WTC11 (cell line): ENCODE measurements around the gene DLGAP4. TPM values are rescaled to one million over a fixed set of nuclear protein-coding genes. Genes with fewer than 3 reads are reported as not detected.

Source experiments
- ATAC-seq: fragments of 200-7000 bp; cut with Tn5 transposase; 2 replicates; pipeline ENCODE4 v1.10.0; 2021; ENCODE audit warnings: mild to moderate bottlenecking, moderate library complexity
- CTCF ChIA-PET: fragments of 300-600 bp; sonication (Branson Sonifier 250); formaldehyde crosslinking; loops from one replicate; lab custom pipeline; 2021; ENCODE audit warnings: antibody characterized with exemption; lab: Charles Lee
- POLR2A ChIA-PET: fragments of 350-600 bp; sonication (Branson Sonifier 250); formaldehyde crosslinking; loops from one replicate; lab custom pipeline; 2021; ENCODE audit warnings: antibody characterized with exemption; lab: Charles Lee
- DNase-seq: peaks from one replicate; pipeline ENCODE4 v3.0.0; 2021; ENCODE audit warnings: low spot score
- H3K27ac Mint-ChIP-seq: 2 replicates; pipeline ENCODE4 v1.8.0; 2021; ENCODE audit warnings: mixed read lengths
- H3K27me3 Mint-ChIP-seq: 2 replicates; pipeline ENCODE4 v1.8.0; 2021; ENCODE audit warnings: low read depth, mild to moderate bottlenecking, moderate library complexity, mixed read lengths
- H3K36me3 Mint-ChIP-seq: 2 replicates; pipeline ENCODE4 v1.8.0; 2021; ENCODE audit warnings: mixed read lengths
- H3K4me1 Mint-ChIP-seq: 2 replicates; pipeline ENCODE4 v1.8.0; 2022; ENCODE audit warnings: mixed read lengths
- H3K4me3 Mint-ChIP-seq: 2 replicates; pipeline ENCODE4 v1.8.0; 2021; ENCODE audit warnings: mild to moderate bottlenecking, moderate library complexity, mixed read lengths
- H3K9me3 Mint-ChIP-seq: 2 replicates; pipeline ENCODE4 v1.8.0; 2021; ENCODE audit warnings: mixed read lengths
- FOXP1 ChIP-seq: sonication (generic); formaldehyde crosslinking; IDR thresholded peaks from 2 replicates; pipeline ENCODE4 v1.8.0; 2022; ENCODE audit warnings: missing genetic modification reagents, mild to moderate bottlenecking, moderate library complexity, borderline replicate concordance
- JUN ChIP-seq: sonication (generic); formaldehyde crosslinking; IDR thresholded peaks from 2 replicates; pipeline ENCODE4 v1.8.0; 2023; ENCODE audit warnings: mild to moderate bottlenecking, missing genetic modification reagents
- NFYB ChIP-seq: sonication (generic); formaldehyde crosslinking; conservative IDR thresholded peaks from 2 replicates; pipeline ENCODE4 v1.8.0; 2022; ENCODE audit warnings: low read depth, missing genetic modification reagents
- RELA ChIP-seq: sonication (generic); formaldehyde crosslinking; IDR thresholded peaks from 2 replicates; pipeline ENCODE4 v1.8.1; 2022; ENCODE audit warnings: missing genetic modification reagents, mild to moderate bottlenecking, borderline replicate concordance
- RORB ChIP-seq: fragments of 250-450 bp; sonication (Bioruptor Pico); IDR thresholded peaks from 2 replicates; pipeline ENCODE4 v1.9.0; 2021; ENCODE audit warnings: mild to moderate bottlenecking
- TEAD4 ChIP-seq: sonication (generic); formaldehyde crosslinking; IDR thresholded peaks from 2 replicates; pipeline ENCODE4 v1.8.0; 2022; ENCODE audit warnings: mild to moderate bottlenecking, missing genetic modification reagents
- TP53 ChIP-seq: sonication (generic); formaldehyde crosslinking; IDR thresholded peaks from 2 replicates; pipeline ENCODE4 v1.8.1; 2023; ENCODE audit warnings: mild to moderate bottlenecking, missing genetic modification reagents
- ZNF138 ChIP-seq: sonication (generic); formaldehyde crosslinking; conservative IDR thresholded peaks from 2 replicates; pipeline ENCODE4 v1.8.1; 2022; ENCODE audit warnings: mild to moderate bottlenecking, moderate library complexity, missing genetic modification reagents
- ZNF232 ChIP-seq: sonication (generic); formaldehyde crosslinking; IDR thresholded peaks from 2 replicates; pipeline ENCODE4 v1.8.0; 2022; ENCODE audit warnings: mild to moderate bottlenecking, missing genetic modification reagents
- ZNF396 ChIP-seq: fragments of 250-450 bp; sonication (Bioruptor Pico); IDR thresholded peaks from 2 replicates; pipeline ENCODE4 v1.8.0; 2021; ENCODE audit warnings: mild to moderate bottlenecking, moderate library complexity, borderline replicate concordance
- ZNF423 ChIP-seq: fragments of 250-450 bp; sonication (Bioruptor Pico); IDR thresholded peaks from 2 replicates; pipeline ENCODE4 v2.1.2; 2022; ENCODE audit warnings: mild to moderate bottlenecking, moderate library complexity
- ZNF671 ChIP-seq: fragments of 250-450 bp; sonication (Bioruptor Pico); IDR thresholded peaks from 2 replicates; pipeline ENCODE4 v1.8.0; 2021; ENCODE audit warnings: mild to moderate bottlenecking
- total RNA-seq: library from RNA; stranded (reverse); gene quantifications from 3 replicates; pipeline ENCODE4 v1.2.3, GENCODE V29; 2021
- TF ChIP-seq, protein P1 (sequence below): fragments of 250-450 bp; sonication (Bioruptor Pico); conservative IDR thresholded peaks from 2 replicates; pipeline ENCODE4 v1.9.0; 2021; ENCODE audit warnings: mild to moderate bottlenecking
- TF ChIP-seq, protein P2 (sequence below): sonication (generic); formaldehyde crosslinking; IDR thresholded peaks from 2 replicates; pipeline ENCODE4 v1.8.1; 2022; ENCODE audit warnings: mild to moderate bottlenecking, moderate library complexity, missing genetic modification reagents
- TF ChIP-seq, protein P3 (sequence below): fragments of 250-450 bp; sonication (Bioruptor Pico); IDR thresholded peaks from 2 replicates; pipeline ENCODE4 v1.9.0; 2021; ENCODE audit warnings: mild to moderate bottlenecking, borderline replicate concordance
- TF ChIP-seq, protein P4 (sequence below): fragments of 250-450 bp; sonication (Bioruptor Pico); IDR thresholded peaks from 2 replicates; pipeline ENCODE4 v2.1.2; 2022; ENCODE audit warnings: mild to moderate bottlenecking, moderate library complexity
- TF ChIP-seq, protein P5 (sequence below): sonication (generic); formaldehyde crosslinking; IDR thresholded peaks from 2 replicates; pipeline ENCODE4 v1.8.1; 2022; ENCODE audit warnings: low read depth, mild to moderate bottlenecking, moderate library complexity, missing genetic modification reagents, borderline replicate concordance
- TF ChIP-seq, protein P6 (sequence below): sonication (generic); formaldehyde crosslinking; IDR thresholded peaks from 2 replicates; pipeline ENCODE4 v1.8.0; 2022; ENCODE audit warnings: mild to moderate bottlenecking, missing genetic modification reagents
- TF ChIP-seq, protein P7 (sequence below): sonication (generic); formaldehyde crosslinking; IDR thresholded peaks from 2 replicates; pipeline ENCODE4 v1.8.0; 2022; ENCODE audit warnings: mild to moderate bottlenecking, missing genetic modification reagents

The DLGAP4 gene
- total RNA-seq, 1 experiment from 2014 or later = 52.6 TPM

DNA sequence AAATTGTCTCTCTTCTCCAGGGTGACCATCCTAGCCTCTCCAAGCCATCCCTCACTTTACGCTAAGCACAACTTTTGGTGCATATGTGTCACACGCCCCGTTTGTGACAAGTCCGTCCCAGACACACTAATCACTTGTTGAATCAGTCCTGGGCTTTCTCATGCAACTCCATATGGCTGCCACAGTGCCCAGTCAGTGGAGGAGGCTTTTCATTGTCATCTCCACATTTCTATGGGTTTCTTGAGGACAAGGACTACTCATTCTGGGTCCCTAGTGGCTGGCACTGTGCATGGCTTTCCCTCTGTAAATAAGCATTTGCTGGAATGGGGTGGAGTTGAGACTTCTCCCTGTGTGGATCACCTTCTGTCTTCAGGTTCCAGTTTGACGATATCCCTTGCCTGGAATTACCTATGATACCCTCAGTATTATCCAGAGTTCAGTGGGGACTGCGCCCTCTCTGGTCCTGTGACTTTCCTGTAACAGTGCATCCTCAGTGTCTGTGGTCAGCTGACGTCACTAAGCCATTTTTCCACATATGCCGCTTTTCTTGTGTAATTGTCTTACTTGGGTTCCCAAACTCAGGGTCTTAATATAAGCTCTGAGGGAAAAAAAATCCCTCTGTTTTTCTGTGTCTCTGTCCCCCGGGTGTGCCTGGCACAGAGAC, 175.4 kb downstream of the DLGAP4 start:
- no peaks in the 10 kb centered on the region for H3K27me3 Mint-ChIP-seq
- peak; percentile 47 for ATAC-seq
- TF ChIP-seq, protein P1, sequence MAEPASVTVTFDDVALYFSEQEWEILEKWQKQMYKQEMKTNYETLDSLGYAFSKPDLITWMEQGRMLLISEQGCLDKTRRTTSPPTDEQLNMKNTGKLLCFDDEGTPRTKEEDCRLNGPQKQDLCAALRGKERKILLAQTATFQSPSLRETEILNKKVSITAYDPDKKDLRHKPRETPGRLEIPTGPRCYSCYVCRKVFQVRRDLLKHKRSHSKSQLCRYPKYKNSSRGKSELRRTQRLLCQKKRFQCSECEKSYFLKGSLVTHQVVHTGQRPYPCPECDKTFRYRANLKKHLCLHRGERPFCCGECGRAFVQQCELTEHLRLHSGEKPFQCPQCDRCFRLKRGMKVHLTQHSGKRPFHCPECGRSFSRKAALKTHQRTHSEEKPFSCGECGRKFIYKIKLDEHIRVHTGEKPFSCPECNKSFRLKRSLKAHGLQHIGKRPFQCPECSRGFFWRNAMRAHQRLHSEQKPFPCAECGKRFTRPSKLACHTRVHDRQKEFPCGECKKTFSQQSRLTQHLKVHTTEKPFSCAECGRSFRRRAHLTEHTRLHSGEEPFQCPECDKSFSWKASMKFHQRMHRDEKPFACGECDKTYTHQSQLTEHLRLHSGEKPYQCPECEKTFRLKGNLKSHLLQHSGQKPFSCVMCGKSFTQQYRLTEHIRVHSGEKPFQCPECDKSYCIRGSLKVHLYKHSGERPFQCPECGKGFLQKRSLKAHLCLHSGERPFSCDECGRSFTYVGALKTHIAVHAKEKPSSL (CRISPR knock-in tag) = no peak
- TF ChIP-seq, protein P2, sequence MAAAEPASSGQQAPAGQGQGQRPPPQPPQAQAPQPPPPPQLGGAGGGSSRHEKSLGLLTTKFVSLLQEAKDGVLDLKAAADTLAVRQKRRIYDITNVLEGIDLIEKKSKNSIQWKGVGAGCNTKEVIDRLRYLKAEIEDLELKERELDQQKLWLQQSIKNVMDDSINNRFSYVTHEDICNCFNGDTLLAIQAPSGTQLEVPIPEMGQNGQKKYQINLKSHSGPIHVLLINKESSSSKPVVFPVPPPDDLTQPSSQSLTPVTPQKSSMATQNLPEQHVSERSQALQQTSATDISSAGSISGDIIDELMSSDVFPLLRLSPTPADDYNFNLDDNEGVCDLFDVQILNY (CRISPR knock-in tag) = no peak
- TF ChIP-seq RORB (CRISPR knock-in tag) (no peak), ZNF138 (CRISPR knock-in tag) (no peak), ZNF423 (no peak), NFYB (CRISPR knock-in tag) (no peak), TEAD4 (CRISPR knock-in tag) (no peak), RELA (no peak), JUN (CRISPR knock-in tag) (no peak), ZNF232 (CRISPR knock-in tag) (no peak), FOXP1 (no peak), TP53 (CRISPR knock-in tag) (no peak)
- TF ChIP-seq, protein P3, sequence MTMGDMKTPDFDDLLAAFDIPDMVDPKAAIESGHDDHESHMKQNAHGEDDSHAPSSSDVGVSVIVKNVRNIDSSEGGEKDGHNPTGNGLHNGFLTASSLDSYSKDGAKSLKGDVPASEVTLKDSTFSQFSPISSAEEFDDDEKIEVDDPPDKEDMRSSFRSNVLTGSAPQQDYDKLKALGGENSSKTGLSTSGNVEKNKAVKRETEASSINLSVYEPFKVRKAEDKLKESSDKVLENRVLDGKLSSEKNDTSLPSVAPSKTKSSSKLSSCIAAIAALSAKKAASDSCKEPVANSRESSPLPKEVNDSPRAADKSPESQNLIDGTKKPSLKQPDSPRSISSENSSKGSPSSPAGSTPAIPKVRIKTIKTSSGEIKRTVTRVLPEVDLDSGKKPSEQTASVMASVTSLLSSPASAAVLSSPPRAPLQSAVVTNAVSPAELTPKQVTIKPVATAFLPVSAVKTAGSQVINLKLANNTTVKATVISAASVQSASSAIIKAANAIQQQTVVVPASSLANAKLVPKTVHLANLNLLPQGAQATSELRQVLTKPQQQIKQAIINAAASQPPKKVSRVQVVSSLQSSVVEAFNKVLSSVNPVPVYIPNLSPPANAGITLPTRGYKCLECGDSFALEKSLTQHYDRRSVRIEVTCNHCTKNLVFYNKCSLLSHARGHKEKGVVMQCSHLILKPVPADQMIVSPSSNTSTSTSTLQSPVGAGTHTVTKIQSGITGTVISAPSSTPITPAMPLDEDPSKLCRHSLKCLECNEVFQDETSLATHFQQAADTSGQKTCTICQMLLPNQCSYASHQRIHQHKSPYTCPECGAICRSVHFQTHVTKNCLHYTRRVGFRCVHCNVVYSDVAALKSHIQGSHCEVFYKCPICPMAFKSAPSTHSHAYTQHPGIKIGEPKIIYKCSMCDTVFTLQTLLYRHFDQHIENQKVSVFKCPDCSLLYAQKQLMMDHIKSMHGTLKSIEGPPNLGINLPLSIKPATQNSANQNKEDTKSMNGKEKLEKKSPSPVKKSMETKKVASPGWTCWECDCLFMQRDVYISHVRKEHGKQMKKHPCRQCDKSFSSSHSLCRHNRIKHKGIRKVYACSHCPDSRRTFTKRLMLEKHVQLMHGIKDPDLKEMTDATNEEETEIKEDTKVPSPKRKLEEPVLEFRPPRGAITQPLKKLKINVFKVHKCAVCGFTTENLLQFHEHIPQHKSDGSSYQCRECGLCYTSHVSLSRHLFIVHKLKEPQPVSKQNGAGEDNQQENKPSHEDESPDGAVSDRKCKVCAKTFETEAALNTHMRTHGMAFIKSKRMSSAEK = no peak
- TF ChIP-seq, protein P4, sequence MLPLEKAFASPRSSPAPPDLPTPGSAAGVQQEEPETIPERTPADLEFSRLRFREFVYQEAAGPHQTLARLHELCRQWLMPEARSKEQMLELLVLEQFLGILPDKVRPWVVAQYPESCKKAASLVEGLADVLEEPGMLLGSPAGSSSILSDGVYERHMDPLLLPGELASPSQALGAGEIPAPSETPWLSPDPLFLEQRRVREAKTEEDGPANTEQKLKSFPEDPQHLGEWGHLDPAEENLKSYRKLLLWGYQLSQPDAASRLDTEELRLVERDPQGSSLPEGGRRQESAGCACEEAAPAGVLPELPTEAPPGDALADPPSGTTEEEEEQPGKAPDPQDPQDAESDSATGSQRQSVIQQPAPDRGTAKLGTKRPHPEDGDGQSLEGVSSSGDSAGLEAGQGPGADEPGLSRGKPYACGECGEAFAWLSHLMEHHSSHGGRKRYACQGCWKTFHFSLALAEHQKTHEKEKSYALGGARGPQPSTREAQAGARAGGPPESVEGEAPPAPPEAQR (CRISPR knock-in tag) = no peak
- TF ChIP-seq, all 79 proteins: peak for 0
- peak overlapping the region; percentile 26; the same call in 1 of the 2 replicates for H3K27ac Mint-ChIP-seq
- ChIA-PET CTCF (interaction anchor here (0.8 to 1.3 kb wide), 3 partner anchors 8 to 15 kb away, joined by 3 to 10 read pairs (median 4); no protein-coding TSS in a partner anchor), POLR2A (interaction anchor here (0.6 kb wide), 1 partner anchor 733 kb away, joined by 3 read pairs; no protein-coding TSS in a partner anchor)
- H3K4me3 Mint-ChIP-seq = no peak overlapping the region
- DNase-seq = no peak
- H3K36me3 Mint-ChIP-seq = no peaks in the 10 kb centered on the region
- H3K9me3 Mint-ChIP-seq = no peaks in the 10 kb centered on the region
- H3K4me1 Mint-ChIP-seq = no peaks in the 10 kb centered on the region

DNA sequence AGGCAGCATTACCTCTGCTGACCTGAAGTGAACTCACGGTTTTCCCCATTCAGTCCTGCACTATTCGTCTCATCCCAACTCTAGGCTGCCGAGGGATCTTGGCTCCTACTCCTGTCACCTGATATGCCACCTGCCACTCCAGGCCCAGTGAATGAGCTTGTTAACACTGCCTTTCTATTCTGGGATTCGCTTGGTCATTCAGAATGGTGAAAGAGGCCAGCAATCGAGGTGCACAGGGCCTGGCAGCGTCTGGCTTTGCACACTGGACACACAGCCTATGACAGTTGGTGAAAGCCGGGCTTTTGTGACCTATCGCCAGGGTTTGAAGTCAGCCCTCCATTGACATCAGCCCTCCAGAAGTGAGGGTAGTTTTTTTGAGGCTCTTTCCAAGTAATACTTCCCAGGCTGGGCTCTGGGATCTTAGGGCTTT, 175.9 kb downstream of the DLGAP4 start:
- ATAC-seq (no peak), DNase-seq (no peak)
- Mint-ChIP-seq H3K36me3 (no peaks in the 10 kb centered on the region), H3K4me1 (no peaks in the 10 kb centered on the region), H3K27ac (no peak overlapping the region; the same call in 1 of the 2 replicates), H3K27me3 (no peaks in the 10 kb centered on the region), H3K9me3 (no peaks in the 10 kb centered on the region), H3K4me3 (no peak overlapping the region)
- CTCF ChIA-PET = interaction anchor here (0.8 to 2.1 kb wide), 5 partner anchors 9 to 282 kb away, joined by 3 to 10 read pairs (median 5); no protein-coding TSS in a partner anchor
- POLR2A ChIA-PET = no interaction called here
- TF ChIP-seq ZNF396 (CRISPR knock-in tag) (no peak), ZNF671 (CRISPR knock-in tag) (no peak)
- TF ChIP-seq, protein P5, sequence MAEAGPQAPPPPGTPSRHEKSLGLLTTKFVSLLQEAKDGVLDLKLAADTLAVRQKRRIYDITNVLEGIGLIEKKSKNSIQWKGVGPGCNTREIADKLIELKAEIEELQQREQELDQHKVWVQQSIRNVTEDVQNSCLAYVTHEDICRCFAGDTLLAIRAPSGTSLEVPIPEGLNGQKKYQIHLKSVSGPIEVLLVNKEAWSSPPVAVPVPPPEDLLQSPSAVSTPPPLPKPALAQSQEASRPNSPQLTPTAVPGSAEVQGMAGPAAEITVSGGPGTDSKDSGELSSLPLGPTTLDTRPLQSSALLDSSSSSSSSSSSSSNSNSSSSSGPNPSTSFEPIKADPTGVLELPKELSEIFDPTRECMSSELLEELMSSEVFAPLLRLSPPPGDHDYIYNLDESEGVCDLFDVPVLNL (CRISPR knock-in tag) = no peak
- TF ChIP-seq, protein P6, sequence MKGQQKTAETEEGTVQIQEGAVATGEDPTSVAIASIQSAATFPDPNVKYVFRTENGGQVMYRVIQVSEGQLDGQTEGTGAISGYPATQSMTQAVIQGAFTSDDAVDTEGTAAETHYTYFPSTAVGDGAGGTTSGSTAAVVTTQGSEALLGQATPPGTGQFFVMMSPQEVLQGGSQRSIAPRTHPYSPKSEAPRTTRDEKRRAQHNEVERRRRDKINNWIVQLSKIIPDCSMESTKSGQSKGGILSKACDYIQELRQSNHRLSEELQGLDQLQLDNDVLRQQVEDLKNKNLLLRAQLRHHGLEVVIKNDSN = no peak
- TF ChIP-seq, protein P7, sequence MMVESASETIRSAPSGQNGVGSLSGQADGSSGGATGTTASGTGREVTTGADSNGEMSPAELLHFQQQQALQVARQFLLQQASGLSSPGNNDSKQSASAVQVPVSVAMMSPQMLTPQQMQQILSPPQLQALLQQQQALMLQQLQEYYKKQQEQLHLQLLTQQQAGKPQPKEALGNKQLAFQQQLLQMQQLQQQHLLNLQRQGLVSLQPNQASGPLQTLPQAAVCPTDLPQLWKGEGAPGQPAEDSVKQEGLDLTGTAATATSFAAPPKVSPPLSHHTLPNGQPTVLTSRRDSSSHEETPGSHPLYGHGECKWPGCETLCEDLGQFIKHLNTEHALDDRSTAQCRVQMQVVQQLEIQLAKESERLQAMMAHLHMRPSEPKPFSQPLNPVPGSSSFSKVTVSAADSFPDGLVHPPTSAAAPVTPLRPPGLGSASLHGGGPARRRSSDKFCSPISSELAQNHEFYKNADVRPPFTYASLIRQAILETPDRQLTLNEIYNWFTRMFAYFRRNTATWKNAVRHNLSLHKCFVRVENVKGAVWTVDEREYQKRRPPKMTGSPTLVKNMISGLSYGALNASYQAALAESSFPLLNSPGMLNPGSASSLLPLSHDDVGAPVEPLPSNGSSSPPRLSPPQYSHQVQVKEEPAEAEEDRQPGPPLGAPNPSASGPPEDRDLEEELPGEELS (CRISPR knock-in tag) = no peak
